GM19467 (cell line): ENCODE results near the gene SKIDA1.
"Not testable (repeated sequence)": the region's sequence is repeated elsewhere in the genome, so short reads cannot be mapped to it uniquely, and the experiment has no call there.

ENCODE experiments used
- ATAC-seq: cut with Tn5 transposase; IDR thresholded peaks from one replicate; pipeline ENCODE4 v1.9.1; 2021; ENCODE audit warnings: mild to moderate bottlenecking, moderate library complexity; ENCODE audit not compliant: unreplicated experiment

SKIDA1 gene

DNA sequence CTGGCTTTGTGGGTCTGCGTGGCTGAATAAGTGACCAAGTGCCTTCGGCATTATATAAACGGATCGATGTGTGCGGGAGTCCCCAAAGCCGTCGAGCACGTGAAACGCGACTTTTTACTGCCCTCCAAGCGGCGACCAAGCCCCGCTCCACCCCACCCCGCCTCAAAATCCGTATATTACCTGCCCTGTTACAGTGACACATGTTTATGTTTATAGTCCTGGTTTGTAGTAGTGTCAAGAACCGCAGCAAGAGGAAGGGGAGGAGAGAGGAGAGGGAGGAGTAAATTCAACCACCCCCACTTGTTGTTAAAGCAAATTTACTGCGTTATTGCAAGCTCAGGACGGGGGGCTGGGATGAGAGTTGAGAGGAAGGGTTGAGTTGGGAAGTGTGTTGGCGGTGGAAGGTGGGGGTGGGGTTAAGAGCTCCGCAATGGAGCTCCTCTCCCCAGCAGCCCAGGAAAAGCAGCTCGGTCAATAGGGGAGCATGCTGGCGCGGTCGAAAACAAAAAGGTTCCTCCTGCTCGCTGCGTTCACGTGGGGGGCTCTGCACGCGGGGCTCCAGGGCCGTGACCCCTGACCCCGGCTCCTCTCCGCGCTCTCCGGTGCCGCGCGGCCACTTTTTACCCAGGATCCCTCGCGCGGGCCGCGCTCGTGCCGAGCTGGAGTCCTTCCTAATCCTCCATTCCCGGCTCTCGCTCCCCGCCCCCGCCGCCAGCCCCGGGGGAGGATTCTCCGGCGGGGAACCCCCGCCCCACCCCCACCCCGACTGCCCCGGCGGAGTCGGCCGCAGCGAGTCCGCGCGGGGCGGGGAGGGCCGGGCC is at the start of gene SKIDA1:
Gene SKIDA1, minus strand, starts transcription at position 316 of the 821 bp plus-strand sequence. CDS start 7,860 bp downstream, outside the sequence.
- ATAC-seq: peak; percentile 49

DNA sequence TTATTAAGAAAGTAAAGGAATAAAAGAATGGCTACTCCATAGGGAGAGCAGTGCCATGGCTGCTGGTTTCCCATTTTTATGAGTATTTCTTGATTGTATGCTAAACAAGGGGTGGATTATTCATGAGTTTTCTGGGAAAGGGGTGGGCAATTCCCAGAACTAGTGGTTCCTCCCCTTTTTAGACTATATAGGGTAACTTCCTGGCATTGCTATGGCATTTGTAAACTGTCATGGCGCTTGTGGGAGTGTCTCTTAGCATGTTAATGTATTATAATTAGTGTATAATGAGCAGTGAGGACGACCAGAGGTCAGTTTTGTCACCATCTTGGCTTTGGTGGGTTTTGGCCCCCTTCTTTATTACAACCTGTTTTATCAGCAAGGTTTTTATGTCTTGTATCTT is 49.0 kb upstream of the SKIDA1 start:
- ATAC-seq: not testable (repeated sequence)

DNA sequence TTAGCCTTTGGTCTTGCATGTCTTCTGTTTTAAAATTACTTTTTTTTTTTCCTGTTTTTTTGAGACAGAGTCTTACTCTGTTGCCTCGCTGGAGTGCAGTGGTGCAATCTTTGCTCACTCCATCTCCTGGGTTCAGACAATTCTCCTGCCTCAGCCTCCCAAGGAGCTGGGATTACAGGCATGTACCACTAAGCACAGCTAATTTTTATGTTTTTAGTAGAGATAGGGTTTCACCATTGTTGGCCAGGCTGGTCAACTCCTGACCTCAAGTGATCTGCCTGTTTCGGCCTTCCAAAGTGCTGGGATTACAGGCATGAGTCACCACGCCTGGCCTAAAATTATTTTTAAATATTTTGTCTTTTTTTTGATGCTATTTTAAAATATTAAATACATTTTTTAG is 47.1 kb upstream of the SKIDA1 start:
- no peak for ATAC-seq

DNA sequence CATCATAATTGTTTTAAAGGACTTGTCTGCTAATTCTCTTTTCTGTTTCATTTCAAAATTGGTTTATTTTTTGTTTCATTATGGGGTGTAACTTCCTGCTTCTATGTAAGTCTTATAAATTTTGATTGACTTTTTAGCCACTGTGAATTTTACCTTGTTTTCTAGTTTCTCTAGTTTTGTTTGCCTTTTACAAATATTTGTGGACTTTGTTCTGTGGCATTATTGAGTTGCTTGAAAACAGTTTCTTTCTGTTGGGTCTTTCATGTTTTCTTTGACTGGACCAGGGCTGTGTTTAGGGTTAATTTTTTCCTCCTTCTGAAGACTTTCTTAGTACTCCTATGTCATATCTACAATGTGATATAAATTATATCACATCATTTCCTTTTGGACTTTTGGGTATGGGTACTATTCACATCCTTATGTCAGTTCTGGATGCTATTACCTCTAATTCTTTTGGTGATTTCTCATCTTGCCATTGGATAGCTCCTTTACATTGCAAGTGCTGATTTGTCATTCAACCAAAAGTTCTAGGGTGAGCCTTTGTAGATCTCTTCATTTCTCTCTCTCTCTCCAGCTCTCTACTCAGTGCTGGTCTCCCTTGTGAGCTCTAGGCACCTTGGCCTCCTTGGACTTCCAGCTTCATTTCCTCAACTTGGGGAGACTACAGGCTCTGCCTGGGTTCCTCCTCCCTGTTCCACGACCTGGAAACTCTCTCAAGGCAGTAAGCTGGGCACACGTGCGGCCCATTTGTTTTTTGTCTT is 45.5 kb upstream of the SKIDA1 start:
- no peak for ATAC-seq

DNA sequence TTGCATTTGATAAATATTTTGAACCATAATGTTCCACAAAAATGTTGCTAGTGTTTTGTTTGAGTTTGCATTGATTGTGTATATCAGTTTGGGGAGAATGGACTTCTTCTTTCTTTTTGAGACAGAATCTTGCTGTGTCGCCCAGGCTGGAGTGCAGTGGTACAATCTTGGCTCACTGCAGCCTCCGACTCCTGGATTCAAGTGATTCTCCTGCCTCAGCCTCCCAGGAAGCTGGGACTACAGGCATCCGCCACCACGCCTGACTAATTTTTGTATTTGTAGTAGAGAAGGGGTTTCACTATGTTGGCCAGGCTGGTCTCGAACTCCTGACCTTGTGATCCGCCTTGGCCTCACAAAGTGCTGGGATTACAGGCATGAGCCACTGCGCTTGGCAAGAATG is 33.5 kb upstream of the SKIDA1 start:
- ATAC-seq: not testable (repeated sequence)

DNA sequence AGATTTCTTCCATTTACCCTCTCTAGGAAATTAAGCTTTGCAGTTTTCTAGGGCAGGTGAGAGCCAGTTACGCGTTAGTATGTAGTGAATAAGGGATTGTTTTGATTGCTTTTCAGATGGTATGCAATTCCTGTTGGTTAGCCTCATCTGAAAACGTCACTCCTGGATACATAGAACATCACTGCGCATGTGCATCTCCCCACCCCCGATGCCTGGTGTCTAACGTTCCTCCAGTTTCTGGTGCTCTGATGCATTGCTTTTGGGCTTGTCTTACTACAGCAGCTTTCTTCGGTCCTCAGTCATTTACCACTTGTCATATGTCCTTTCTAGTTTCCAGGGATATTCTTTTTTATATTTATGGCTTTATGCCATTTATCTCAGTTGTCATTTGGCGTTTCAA is 31.0 kb upstream of the SKIDA1 start:
- no peak for ATAC-seq

DNA sequence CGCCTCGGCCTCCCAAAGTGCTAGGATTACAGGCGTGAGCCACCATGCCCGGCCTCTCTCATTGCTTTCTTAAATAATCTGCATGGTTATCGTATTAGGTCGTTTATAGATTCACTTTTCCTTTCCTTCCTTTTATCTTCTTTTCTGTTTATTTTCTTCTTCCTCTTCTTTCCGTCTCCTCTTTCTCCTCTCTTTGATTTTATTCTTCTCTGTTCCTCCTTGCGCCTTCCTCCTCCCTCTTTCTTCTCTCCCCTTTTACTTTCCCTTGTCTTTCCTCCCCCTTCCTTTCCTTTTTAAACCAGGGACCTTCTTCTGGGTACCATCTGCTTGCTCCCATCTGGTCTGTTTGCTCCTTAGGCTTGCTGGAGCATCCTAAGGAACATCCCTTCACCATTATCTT is 27.2 kb upstream of the SKIDA1 start:
- no peak for ATAC-seq

GRCh38 chr10:21547246-21547645 is 21.8 kb upstream of the SKIDA1 start:
- ATAC-seq: no peak

DNA sequence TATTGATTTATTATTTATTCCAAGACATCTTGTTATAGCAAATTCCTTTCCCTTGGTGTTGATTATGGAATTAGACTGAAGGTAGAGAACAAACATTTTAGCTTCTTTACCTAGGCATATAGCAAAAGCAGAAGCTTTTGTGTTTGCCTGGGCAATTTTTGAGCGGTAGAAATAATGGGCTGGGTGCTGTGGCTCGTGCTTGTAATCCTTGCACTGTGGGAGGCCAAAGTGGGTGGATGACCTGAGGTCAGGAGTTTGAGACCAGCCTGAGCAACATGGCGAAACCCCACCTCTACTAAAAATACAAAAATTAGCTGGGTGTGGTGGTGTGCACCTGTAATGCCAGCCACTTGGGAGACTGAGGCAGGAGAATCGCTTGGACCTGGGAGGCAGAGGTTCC is 15.2 kb upstream of the SKIDA1 start:
- not testable (repeated sequence) for ATAC-seq

GRCh38 chr10:21536874-21537273 is 11.4 kb upstream of the SKIDA1 start:
- ATAC-seq: no peak

GRCh38 chr10:21535976-21536375 is 10.5 kb upstream of the SKIDA1 start:
- not testable (repeated sequence) for ATAC-seq

GRCh38 chr10:21535494-21535965 is 10.0 kb upstream of the SKIDA1 start:
- no peak for ATAC-seq

- ATAC-seq: peak; percentile 18
These were observed 9.4 kb upstream of the SKIDA1 start for GRCh38 chr10:21534604-21535493.

DNA sequence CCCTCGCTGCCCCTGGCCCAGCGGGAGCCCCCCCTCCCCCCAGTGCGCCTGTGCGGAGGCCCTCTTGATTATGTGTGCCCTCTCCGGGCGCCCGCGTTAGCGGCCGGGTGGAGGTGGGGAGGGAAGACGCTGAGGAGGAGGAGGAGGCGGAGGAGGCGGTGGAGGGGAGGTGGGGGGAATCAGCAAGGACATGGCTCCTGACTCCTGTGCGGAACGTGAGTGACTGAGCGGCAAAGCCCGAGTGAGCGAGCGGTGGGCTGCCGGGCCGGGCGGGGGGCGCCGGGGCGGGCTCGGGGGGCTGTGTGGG is 8.8 kb upstream of the SKIDA1 start:
- no peak for ATAC-seq

DNA sequence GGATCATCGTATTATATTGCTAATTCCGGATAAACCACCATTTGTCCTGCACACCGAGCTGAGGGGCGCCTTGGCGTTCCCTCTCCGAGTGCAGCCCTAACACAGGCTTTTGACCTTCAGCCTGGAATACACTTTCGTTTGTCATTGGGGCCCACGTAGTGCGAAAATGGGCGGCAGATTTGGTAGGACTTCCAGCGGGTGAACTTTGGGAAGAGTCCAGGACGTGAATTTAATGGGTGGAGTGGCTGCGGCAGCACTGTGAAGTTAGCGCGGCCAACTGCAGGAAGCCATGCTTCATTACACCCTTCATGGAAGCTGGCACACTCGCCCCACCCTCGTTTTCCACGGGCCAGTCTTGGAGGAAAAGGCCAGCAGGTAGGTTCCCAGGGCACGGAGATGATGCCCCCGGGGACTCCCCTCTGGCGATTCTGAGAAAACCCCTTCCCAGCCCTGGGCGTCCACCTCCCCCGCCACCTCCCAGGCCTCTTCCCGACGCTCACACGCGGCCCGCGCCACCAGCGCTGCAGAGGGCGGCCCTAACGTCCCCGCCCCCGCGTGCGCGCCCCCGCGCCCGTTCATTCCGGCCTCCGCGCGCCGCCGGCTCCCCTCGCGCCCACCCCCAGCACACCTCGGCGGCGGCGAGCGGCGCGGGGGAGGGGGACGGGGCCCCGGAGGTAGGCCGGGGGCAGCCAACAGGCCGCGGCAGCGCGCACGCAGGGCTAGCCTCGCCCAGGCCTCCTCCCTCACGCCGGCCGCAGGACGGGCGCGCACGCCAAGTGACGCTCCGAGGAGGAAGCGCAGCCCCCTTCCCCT is 8.2 kb upstream of the SKIDA1 start, which contains the start of gene MLLT10:
Gene MLLT10, plus strand, starts transcription at position 766 of the 813 bp plus-strand sequence. CDS start 413 bp downstream, outside the sequence.
- peak; percentile 89 for ATAC-seq

DNA sequence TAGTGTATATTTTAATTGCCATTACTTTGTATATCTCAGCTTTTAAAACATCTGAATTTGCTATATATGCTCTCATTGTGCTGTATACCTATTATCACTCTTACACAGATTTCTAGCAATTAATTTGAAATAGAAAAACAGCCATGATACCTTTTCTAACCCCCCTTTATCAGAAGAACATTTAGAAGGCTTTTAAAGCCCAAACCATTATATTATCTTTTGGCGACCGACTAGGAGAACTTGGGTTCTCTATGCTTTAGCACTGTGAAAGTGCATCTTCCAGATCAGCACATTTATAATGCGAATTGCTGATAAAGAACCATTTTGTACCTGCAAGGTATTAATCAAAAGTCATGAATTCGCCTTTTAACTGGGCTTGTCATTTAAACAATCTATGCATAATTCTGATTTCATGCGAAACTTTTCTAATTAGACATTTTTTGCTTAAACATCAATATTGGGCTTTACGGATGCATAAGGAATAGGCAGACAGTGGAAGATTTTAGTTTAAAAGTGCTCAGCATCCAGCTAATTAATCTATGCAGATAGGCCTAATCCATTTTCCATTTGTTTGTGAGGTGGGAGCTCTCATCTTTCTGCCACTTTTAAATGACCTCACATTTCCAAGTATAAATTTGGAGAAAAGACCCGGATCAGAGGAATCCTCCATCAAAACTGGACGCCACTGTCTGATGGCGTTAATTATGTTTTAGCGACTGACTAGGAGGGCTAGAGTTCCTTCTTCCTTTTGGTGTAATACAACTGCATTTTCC is 7.4 kb upstream of the SKIDA1 start:
- no peak for ATAC-seq

DNA sequence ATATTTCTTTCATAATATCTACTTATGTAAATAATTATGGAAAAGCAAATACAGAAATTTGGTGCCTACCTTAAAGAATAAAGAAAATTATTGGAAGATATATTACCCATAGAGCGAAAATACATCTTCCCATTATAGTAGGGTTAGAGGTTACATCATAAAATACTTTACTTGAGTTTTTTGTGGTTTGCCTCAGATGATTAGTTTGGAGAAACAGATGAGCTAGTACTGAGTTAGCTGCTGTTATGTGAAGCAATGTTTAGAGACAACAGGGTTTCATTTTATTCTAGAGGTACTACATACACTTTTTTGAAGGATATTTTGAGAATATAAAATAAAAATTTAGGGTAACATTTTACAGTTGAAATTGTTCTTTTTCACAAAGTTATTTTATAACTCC is 5.7 kb upstream of the SKIDA1 start:
- no peak for ATAC-seq

DNA sequence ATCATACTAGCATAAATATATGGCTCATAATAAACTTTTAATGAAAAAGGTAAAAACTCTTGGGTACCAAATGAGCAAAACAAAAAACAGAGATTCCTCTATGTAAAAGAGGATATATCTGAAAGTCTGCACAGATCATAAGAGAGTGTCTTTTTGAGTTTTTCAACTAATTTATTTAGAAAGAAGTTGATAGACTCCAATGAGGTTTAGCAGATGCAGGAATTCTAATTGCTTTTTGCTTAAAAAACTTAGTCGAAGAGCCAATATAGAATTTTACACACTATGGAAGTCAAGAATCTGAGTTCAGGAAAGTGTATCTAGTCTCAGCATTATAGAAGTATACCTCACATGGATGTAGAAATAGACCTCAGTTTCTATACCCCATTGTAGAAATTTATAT is 5.2 kb upstream of the SKIDA1 start:
- ATAC-seq: no peak

GRCh38 chr10:21530168-21530567 is 4.7 kb upstream of the SKIDA1 start:
- ATAC-seq: no peak
